ENCODE results near the gene ALG2.
A peak's percentile ranks its signal among the peaks of the same experiment; 100 is the strongest.
"Not testable (repeated sequence)": the region's sequence is repeated elsewhere in the genome, so short reads cannot be mapped to it uniquely, and the experiment has no call there.

ALG2 gene

DNA sequence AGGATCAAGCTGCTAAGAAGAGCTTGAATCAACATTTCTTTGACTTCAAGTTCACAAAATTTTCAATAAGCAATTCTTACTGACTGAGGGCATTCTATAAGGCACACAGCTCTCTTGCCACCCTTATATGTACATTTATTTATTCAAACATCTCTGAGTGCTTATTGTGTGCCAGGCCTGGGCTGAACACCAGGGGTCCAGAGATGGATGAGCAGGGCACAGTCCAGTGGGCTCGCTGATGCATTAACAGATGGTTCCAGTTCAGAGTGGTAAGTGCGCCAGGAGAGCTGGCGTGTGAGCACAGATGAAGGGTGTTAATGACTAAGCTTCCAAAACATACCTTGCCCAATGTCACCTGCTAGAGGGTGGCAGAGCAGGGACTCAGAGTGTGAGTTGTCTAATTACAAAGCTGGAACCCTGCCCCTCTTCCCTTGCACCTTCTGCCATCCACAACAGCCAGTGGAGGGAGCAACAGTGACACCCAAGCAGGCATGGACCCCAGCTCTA is 24.6 kb downstream of the ALG2 start:
- H4K5ac ChIP-seq (ENCODE audit: low read length), result no peak overlapping the region
- no peak overlapping the region for H3K4me2 ChIP-seq (ENCODE audit: low read length)
- H2BK5ac ChIP-seq (ENCODE audit: low read length), result no peak overlapping the region
- no peak overlapping the region for H2BK120ac ChIP-seq (ENCODE audit: low read depth, low read length)
- H3K18ac ChIP-seq (ENCODE audit: low read length), result no peak overlapping the region
- no peak overlapping the region for H2BK15ac ChIP-seq (replicated peaks; ENCODE audit: low read depth)
- no peak overlapping the region for H3K23ac ChIP-seq (ENCODE audit: low read length)
- no CpG with 5 or more reads among the region's 3 CpGs for WGBS (ENCODE audit: extremely low coverage, insufficient coverage, low lambda C conversion rate)
- no peaks in the 10 kb centered on the region for H3K27me3 ChIP-seq (ENCODE audit: insufficient read depth, low read length, poor library complexity)
- no peak overlapping the region for H3K56ac ChIP-seq (ENCODE audit: low read length)
- DNase-seq, result no peak
- H2AK5ac ChIP-seq (ENCODE audit: low read length), result no peak overlapping the region
- no peak overlapping the region for H3K4me3 ChIP-seq (ENCODE audit: low read length)
- H3K27ac ChIP-seq (ENCODE audit: low read depth, low read length), result no peak overlapping the region
- no peaks in the 10 kb centered on the region for H3K79me2 ChIP-seq (ENCODE audit: control insufficient read depth, insufficient read depth, low read length)
- H3K4ac ChIP-seq (ENCODE audit: low read depth, low read length), result no peak overlapping the region
- no peaks in the 10 kb centered on the region for H3K4me1 ChIP-seq (ENCODE audit: control insufficient read depth, low read depth, low read length)
- H3K36me3 ChIP-seq (ENCODE audit: control insufficient read depth, insufficient read depth, low read length), result no peaks in the 10 kb centered on the region
- H3K9ac ChIP-seq (ENCODE audit: low read length), result no peak overlapping the region
- no peaks in the 10 kb centered on the region for H3K79me1 ChIP-seq (ENCODE audit: low read length)
- H4K8ac ChIP-seq (ENCODE audit: low read depth, low read length), result no peak overlapping the region

DNA sequence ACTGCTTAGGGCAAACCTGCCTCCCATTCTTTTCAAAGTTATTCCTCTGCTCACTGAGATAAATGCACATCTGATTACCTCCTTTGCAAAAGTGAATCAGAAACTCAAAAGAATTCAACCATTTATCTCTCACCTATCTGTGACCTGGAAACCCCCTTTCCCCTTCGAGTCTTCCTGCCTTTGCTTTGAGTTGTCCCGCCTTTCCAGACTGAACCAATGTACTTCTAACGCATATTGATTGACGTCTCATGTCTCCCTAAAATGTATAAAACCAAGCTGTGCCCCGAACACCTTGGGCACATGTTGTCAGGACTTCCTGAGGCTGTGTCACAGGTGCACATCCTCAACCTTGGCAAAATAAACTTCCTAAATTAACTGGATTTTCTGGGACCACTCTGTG is 25.3 kb downstream of the ALG2 start:
- not testable (repeated sequence) for H3K56ac ChIP-seq (ENCODE audit: low read length); H3K4me1 ChIP-seq (ENCODE audit: control insufficient read depth, low read depth, low read length); H3K23ac ChIP-seq (ENCODE audit: low read length); H3K79me1 ChIP-seq (ENCODE audit: low read length); H2BK120ac ChIP-seq (ENCODE audit: low read depth, low read length); H3K4me2 ChIP-seq (ENCODE audit: low read length); H3K18ac ChIP-seq (ENCODE audit: low read length); H3K79me2 ChIP-seq (ENCODE audit: control insufficient read depth, insufficient read depth, low read length); H3K27ac ChIP-seq (ENCODE audit: low read depth, low read length); H2BK5ac ChIP-seq (ENCODE audit: low read length); H3K4me3 ChIP-seq (ENCODE audit: low read length); H2BK15ac ChIP-seq (replicated peaks; ENCODE audit: low read depth); H3K4ac ChIP-seq (ENCODE audit: low read depth, low read length); H3K9ac ChIP-seq (ENCODE audit: low read length); H4K8ac ChIP-seq (ENCODE audit: low read depth, low read length); H2AK5ac ChIP-seq (ENCODE audit: low read length); DNase-seq; H3K36me3 ChIP-seq (ENCODE audit: control insufficient read depth, insufficient read depth, low read length); H4K5ac ChIP-seq (ENCODE audit: low read length); H3K27me3 ChIP-seq (ENCODE audit: insufficient read depth, low read length, poor library complexity)
- no CpG with 5 or more reads among the region's 5 CpGs for WGBS (ENCODE audit: extremely low coverage, insufficient coverage, low lambda C conversion rate)

DNA sequence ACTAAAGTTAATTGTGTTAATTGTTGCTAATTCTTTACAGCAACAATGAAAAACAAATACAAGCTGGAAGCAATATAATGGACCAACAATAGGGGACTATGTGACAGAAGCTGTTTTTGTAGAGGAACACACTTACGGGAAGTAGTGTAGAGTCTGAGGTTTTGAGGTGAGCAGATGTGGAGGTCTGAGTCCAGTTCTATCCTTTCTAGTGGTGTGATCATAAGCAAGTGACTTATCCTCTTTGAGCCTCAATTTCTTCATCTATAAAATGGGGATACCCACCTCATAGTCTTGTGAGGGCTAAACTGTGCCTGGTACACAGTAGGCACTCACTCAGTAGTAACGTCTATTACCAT is 28.3 kb downstream of the ALG2 start:
- no CpG with 5 or more reads among the region's 2 CpGs for WGBS (ENCODE audit: extremely low coverage, insufficient coverage, low lambda C conversion rate)
- Histone ChIP-seq H3K23ac (ENCODE audit: low read length) (no peak overlapping the region), H2BK120ac (ENCODE audit: low read depth, low read length) (no peak overlapping the region), H2BK5ac (ENCODE audit: low read length) (no peak overlapping the region), H3K9ac (ENCODE audit: low read length) (no peak overlapping the region), H4K5ac (ENCODE audit: low read length) (no peak overlapping the region), H3K4me1 (ENCODE audit: control insufficient read depth, low read depth, low read length) (no peaks in the 10 kb centered on the region), H2AK5ac (ENCODE audit: low read length) (no peak overlapping the region), H3K18ac (ENCODE audit: low read length) (no peak overlapping the region), H4K8ac (ENCODE audit: low read depth, low read length) (no peak overlapping the region), H3K79me1 (ENCODE audit: low read length) (no peaks in the 10 kb centered on the region), H3K27ac (ENCODE audit: low read depth, low read length) (no peak overlapping the region), H3K79me2 (ENCODE audit: control insufficient read depth, insufficient read depth, low read length) (no peaks in the 10 kb centered on the region), H3K4me3 (ENCODE audit: low read length) (no peak overlapping the region), H2BK15ac (replicated peaks; ENCODE audit: low read depth) (no peak overlapping the region), H3K4ac (ENCODE audit: low read depth, low read length) (no peak overlapping the region), H3K27me3 (ENCODE audit: insufficient read depth, low read length, poor library complexity) (no peaks in the 10 kb centered on the region), H3K36me3 (ENCODE audit: control insufficient read depth, insufficient read depth, low read length) (no peaks in the 10 kb centered on the region), H3K4me2 (ENCODE audit: low read length) (no peak overlapping the region), H3K56ac (ENCODE audit: low read length) (no peak overlapping the region)
- DNase-seq, result no peak

DNA sequence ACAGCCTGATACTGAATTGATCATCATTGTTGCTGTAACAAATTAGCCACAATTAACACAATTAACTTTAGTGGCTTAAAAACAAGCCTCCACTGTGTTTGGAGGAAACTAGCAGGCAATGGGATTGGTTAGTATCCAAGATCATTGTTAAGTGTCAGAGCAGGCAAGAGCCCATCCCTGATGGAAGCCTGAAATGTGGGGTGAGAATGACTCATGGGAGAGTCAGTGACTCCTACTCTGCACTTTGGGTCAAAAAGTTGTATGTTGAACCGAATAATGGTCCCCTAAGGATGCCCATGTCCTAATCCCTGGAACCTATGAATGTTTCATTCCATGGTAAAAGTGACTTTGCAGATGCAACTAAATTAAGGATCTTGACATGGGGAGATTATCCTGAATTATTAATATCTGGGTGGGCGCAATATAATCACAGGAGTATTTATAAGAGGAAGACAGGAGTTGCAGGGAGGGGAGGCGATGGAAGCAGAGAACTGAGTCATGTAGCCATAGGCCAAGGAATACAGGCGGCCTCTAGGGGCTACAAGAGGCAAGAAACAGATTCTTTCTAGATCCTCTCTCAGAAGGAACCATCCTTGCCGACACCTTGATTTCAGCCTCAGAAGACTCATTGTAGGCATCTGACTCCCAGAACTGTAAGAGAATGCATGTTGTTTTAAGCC is 28.8 kb downstream of the ALG2 start:
- no peaks in the 10 kb centered on the region for H3K79me1 ChIP-seq (ENCODE audit: low read length)
- H3K4ac ChIP-seq (ENCODE audit: low read depth, low read length), result no peak overlapping the region
- H3K36me3 ChIP-seq (ENCODE audit: control insufficient read depth, insufficient read depth, low read length), result no peaks in the 10 kb centered on the region
- H3K27ac ChIP-seq (ENCODE audit: low read depth, low read length), result no peak overlapping the region
- H3K9ac ChIP-seq (ENCODE audit: low read length), result no peak overlapping the region
- H3K79me2 ChIP-seq (ENCODE audit: control insufficient read depth, insufficient read depth, low read length), result no peaks in the 10 kb centered on the region
- no peaks in the 10 kb centered on the region for H3K27me3 ChIP-seq (ENCODE audit: insufficient read depth, low read length, poor library complexity)
- no peak overlapping the region for H2BK5ac ChIP-seq (ENCODE audit: low read length)
- no peak overlapping the region for H4K5ac ChIP-seq (ENCODE audit: low read length)
- no peak overlapping the region for H3K4me2 ChIP-seq (ENCODE audit: low read length)
- no peak overlapping the region for H2BK120ac ChIP-seq (ENCODE audit: low read depth, low read length)
- H2AK5ac ChIP-seq (ENCODE audit: low read length), result no peak overlapping the region
- no peak overlapping the region for H4K8ac ChIP-seq (ENCODE audit: low read depth, low read length)
- DNase-seq, result peak; percentile 52
- no peak overlapping the region for H3K4me3 ChIP-seq (ENCODE audit: low read length)
- H3K18ac ChIP-seq (ENCODE audit: low read length), result no peak overlapping the region
- no peaks in the 10 kb centered on the region for H3K4me1 ChIP-seq (ENCODE audit: control insufficient read depth, low read depth, low read length)
- no peak overlapping the region for H3K23ac ChIP-seq (ENCODE audit: low read length)
- WGBS (ENCODE audit: extremely low coverage, insufficient coverage, low lambda C conversion rate), result no CpG with 5 or more reads among the region's 5 CpGs
- no peak overlapping the region for H3K56ac ChIP-seq (ENCODE audit: low read length)
- H2BK15ac ChIP-seq (replicated peaks; ENCODE audit: low read depth), result no peak overlapping the region

DNA sequence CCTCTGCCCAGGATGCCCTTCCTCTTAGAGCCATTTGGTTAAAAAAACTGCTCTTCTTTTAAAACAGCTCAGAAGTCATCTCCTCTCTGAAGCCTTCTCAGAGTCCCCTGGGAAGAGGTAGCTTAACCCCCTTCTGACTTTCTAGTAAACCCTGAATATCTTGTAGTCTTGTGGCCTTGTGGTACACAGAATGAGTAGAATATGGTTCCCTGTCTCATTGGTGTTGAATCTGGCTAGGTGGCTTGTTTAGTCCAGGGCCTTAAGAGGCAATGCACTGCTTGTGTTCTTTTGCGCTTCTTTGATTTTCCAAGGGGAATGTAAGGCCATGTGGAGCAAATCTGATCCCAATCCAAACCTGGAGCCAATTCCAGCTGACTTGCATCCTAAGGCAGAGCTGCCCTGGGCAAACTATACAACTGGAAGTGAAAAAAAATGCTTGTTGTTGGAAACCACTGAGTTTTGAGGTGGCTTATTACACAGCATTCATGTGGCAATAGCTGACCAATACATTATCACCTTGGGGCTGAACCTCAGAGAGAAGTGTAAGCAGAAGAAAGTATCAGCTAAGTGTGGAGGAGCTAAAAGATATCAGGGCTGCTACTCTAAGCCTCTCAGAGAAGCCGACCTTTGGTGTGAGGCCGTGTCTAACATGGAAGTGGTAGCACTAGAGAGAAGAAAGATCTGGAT is 31.0 kb downstream of the ALG2 start:
- WGBS (ENCODE audit: extremely low coverage, insufficient coverage, low lambda C conversion rate), result no CpG with 5 or more reads among the region's 3 CpGs
- no peaks in the 10 kb centered on the region for H3K36me3 ChIP-seq (ENCODE audit: control insufficient read depth, insufficient read depth, low read length)
- no peaks in the 10 kb centered on the region for H3K79me2 ChIP-seq (ENCODE audit: control insufficient read depth, insufficient read depth, low read length)
- H3K4ac ChIP-seq (ENCODE audit: low read depth, low read length), result no peak overlapping the region
- no peak overlapping the region for H3K18ac ChIP-seq (ENCODE audit: low read length)
- no peak overlapping the region for H2BK15ac ChIP-seq (replicated peaks; ENCODE audit: low read depth)
- H3K4me1 ChIP-seq (ENCODE audit: control insufficient read depth, low read depth, low read length), result no peaks in the 10 kb centered on the region
- H2AK5ac ChIP-seq (ENCODE audit: low read length), result no peak overlapping the region
- no peak overlapping the region for H4K5ac ChIP-seq (ENCODE audit: low read length)
- H3K27me3 ChIP-seq (ENCODE audit: insufficient read depth, low read length, poor library complexity), result no peaks in the 10 kb centered on the region
- no peak for DNase-seq
- H3K4me3 ChIP-seq (ENCODE audit: low read length), result no peak overlapping the region
- no peak overlapping the region for H2BK5ac ChIP-seq (ENCODE audit: low read length)
- H3K4me2 ChIP-seq (ENCODE audit: low read length), result no peak overlapping the region
- no peak overlapping the region for H3K9ac ChIP-seq (ENCODE audit: low read length)
- no peak overlapping the region for H3K27ac ChIP-seq (ENCODE audit: low read depth, low read length)
- no peak overlapping the region for H2BK120ac ChIP-seq (ENCODE audit: low read depth, low read length)
- H3K79me1 ChIP-seq (ENCODE audit: low read length), result no peaks in the 10 kb centered on the region
- no peak overlapping the region for H4K8ac ChIP-seq (ENCODE audit: low read depth, low read length)
- H3K56ac ChIP-seq (ENCODE audit: low read length), result no peak overlapping the region
- H3K23ac ChIP-seq (ENCODE audit: low read length), result no peak overlapping the region

All from mesendoderm (in vitro differentiated cells).